Epithelial cell of proximal tubule (primary cell): ENCODE results near the gene FAF1. TPM values are rescaled to one million over a fixed set of nuclear protein-coding genes. Genes with fewer than 3 reads are reported as not detected.
"Not testable (repeated sequence)": the region's sequence is repeated elsewhere in the genome, so short reads cannot be mapped to it uniquely, and the experiment has no call there.

Source experiments
- DNase-seq: peaks from one replicate; pipeline ENCODE4 v3.0.0-alpha.2; 2011; ENCODE audit warnings: low read depth
- H3K4me3 ChIP-seq: 2 replicates; pipeline ENCODE4 v1.5.1; 2011; ENCODE audit warnings: low read depth, mild to moderate bottlenecking, low read length
- CTCF ChIP-seq: conservative IDR thresholded peaks from 2 replicates; pipeline ENCODE4 v1.5.1; 2012; ENCODE audit warnings: low read depth, mild to moderate bottlenecking, low read length
- total RNA-seq: library from RNA; depleted of rRNA; stranded (reverse); fragments of >200 nt; gene quantifications from 2 replicates; pipeline ENCODE4 v1.2.3, GENCODE V29; 2015

Gene FAF1
- total RNA-seq, 1 donor from 2014 or later: 54.1 TPM

GRCh38 chr1:50936321-50936720 is 23.7 kb downstream of the FAF1 start:
- no peak for TF ChIP-seq CTCF
- no peak for DNase-seq
- no peak overlapping the region for H3K4me3 ChIP-seq

GRCh38 chr1:50935276-50935675 is 24.8 kb downstream of the FAF1 start:
- not testable (repeated sequence) for DNase-seq, H3K4me3 ChIP-seq

- no peak for TF ChIP-seq CTCF
- H3K4me3 ChIP-seq: no peak overlapping the region
- no peak for DNase-seq
Observed at GRCh38 chr1:50934838-50935237, 25.2 kb downstream of the FAF1 start.

GRCh38 chr1:50933770-50934169 is 26.3 kb downstream of the FAF1 start:
- not testable (repeated sequence) for DNase-seq, H3K4me3 ChIP-seq

- not testable (repeated sequence) for H3K4me3 ChIP-seq, DNase-seq
Observed at GRCh38 chr1:50932043-50932442, 28.0 kb downstream of the FAF1 start.

GRCh38 chr1:50930965-50931737 is 28.9 kb downstream of the FAF1 start:
- no peak for DNase-seq
- H3K4me3 ChIP-seq: no peak overlapping the region
- TF ChIP-seq CTCF: no peak

GRCh38 chr1:50930193-50930592 is 29.9 kb downstream of the FAF1 start:
- H3K4me3 ChIP-seq: no peak overlapping the region
- no peak for TF ChIP-seq CTCF
- no peak for DNase-seq

- H3K4me3 ChIP-seq: no peak overlapping the region
- peak; percentile 19 for DNase-seq
- peak; percentile 51 for TF ChIP-seq CTCF
Observed at GRCh38 chr1:50929376-50929958, 30.6 kb downstream of the FAF1 start.
